Measurements from ENCODE around the gene ADGRG6. TPM values are rescaled to one million over a fixed set of nuclear protein-coding genes. Genes with fewer than 3 reads are reported as not detected.

ADGRG6 gene
- total RNA-seq, 2 donors from 2014 or later: 7.5 to 38.6 TPM

DNA sequence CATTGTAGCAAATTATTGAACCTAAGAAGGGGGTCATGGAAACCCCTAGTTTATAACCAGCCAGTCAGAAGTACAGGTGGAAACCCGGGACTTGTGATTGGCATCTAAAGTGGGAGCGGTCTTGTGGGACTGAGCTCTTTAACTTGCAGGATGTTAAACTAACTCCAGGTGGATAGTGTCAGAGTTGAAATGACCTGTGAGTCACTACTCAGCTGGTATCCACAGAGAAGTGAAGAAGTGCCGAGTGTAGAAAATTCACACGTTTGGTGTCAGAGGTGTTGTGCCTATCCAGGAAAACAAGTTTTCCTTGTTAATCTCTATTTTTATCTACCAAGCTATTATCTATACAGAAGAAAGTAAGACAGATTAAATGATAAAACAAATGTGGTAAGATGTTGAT lies 179.7 kb downstream of the ADGRG6 start:
- 45 to 51% methylated on average over 4 of the region's 4 CpGs for WGBS, 2 donors
- intact Hi-C loops (cut with DNase I): no loop called here

DNA sequence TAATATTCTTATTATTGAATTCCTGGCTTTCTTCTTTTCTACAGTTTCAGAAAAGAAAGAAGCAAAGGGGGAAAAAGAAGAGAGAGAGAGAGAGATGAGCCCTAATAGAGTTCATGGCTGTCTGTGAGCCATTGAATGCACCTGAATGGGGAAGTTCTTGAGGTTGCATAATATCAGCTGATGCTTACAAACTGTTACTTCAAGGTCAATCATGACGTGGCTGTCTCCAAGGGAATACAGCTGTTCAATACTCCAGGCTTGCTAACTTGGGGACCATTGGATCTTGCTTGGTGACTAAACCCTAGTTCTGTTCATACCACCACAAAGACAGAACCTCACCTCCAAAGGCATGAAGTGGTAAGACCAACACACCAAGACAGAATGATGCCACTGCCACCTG lies 180.4 kb downstream of the ADGRG6 start:
- H3K27me3 ChIP-seq: no peaks in the 10 kb centered on the region
- DNase-seq (peak in 1 of 4 donors; percentile 14), ATAC-seq (no peak)
- H3K36me3 ChIP-seq (replicated peaks in 1 of 2; ENCODE audit: insufficient read depth in 1 of 2, low read depth in 2 of 2): no peaks in the 10 kb centered on the region
- no peak overlapping the region for H3K4me3 ChIP-seq
- H3K4me1 ChIP-seq: no peaks in the 10 kb centered on the region
- no peaks in the 10 kb centered on the region for H3K9me3 ChIP-seq
- H3K27ac ChIP-seq: no peak overlapping the region
- WGBS, 2 donors: 11 to 17% methylated on average over 1 of the region's 1 CpG
- TF ChIP-seq, protein P1, sequence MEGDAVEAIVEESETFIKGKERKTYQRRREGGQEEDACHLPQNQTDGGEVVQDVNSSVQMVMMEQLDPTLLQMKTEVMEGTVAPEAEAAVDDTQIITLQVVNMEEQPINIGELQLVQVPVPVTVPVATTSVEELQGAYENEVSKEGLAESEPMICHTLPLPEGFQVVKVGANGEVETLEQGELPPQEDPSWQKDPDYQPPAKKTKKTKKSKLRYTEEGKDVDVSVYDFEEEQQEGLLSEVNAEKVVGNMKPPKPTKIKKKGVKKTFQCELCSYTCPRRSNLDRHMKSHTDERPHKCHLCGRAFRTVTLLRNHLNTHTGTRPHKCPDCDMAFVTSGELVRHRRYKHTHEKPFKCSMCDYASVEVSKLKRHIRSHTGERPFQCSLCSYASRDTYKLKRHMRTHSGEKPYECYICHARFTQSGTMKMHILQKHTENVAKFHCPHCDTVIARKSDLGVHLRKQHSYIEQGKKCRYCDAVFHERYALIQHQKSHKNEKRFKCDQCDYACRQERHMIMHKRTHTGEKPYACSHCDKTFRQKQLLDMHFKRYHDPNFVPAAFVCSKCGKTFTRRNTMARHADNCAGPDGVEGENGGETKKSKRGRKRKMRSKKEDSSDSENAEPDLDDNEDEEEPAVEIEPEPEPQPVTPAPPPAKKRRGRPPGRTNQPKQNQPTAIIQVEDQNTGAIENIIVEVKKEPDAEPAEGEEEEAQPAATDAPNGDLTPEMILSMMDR (IDR thresholded peaks at IDR 0.05): no peak
- no peak for TF ChIP-seq POLR2A (IDR thresholded peaks at IDR 0.05)
- intact Hi-C loops (cut with DNase I): no loop called here

More for the DNA sequence above, 179.7 kb downstream of the ADGRG6 start:
- Histone ChIP-seq H3K27ac (no peak overlapping the region), H3K4me1 (no peaks in the 10 kb centered on the region), H3K27me3 (no peaks in the 10 kb centered on the region), H3K4me3 (no peak overlapping the region), H3K36me3 (replicated peaks in 1 of 2; ENCODE audit: insufficient read depth in 1 of 2, low read depth in 2 of 2) (no peaks in the 10 kb centered on the region), H3K9me3 (no peaks in the 10 kb centered on the region)
- TF ChIP-seq, protein P1 (IDR thresholded peaks at IDR 0.05): no peak
- TF ChIP-seq POLR2A (IDR thresholded peaks at IDR 0.05): no peak
- ATAC-seq (no peak), DNase-seq (no peak)

DNA sequence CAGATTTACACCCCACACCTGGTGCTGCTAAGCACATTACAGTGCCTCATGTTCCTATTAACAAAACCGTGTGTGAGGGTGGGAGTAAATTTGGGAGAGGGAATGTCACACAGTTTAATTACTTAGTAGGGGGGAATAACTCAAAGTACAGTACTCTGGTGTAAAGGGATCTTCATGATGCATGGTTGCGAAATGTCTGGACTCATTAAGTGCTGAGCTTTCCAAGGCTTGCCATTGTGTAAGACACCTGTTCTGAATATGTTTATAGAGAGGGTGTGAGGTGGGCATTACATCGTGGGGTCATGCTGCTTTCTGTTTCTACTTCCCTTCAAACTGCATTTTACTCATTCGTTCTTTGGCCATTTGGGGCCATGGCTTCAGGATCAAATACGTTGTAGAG lies 181.2 kb downstream of the ADGRG6 start:
- Histone ChIP-seq H3K9me3 (no peaks in the 10 kb centered on the region), H3K27me3 (no peaks in the 10 kb centered on the region), H3K4me3 (no peak overlapping the region), H3K36me3 (replicated peaks in 1 of 2; ENCODE audit: insufficient read depth in 1 of 2, low read depth in 2 of 2) (no peaks in the 10 kb centered on the region), H3K4me1 (no peaks in the 10 kb centered on the region), H3K27ac (no peak overlapping the region)
- no peak for ATAC-seq
- intact Hi-C loops (cut with DNase I): no loop called here
- DNase-seq: no peak
- WGBS, 2 donors: 59 to 63% methylated on average over 5 of the region's 5 CpGs
- TF ChIP-seq, protein P1 (IDR thresholded peaks at IDR 0.05): no peak
- TF ChIP-seq POLR2A (IDR thresholded peaks at IDR 0.05): no peak

DNA sequence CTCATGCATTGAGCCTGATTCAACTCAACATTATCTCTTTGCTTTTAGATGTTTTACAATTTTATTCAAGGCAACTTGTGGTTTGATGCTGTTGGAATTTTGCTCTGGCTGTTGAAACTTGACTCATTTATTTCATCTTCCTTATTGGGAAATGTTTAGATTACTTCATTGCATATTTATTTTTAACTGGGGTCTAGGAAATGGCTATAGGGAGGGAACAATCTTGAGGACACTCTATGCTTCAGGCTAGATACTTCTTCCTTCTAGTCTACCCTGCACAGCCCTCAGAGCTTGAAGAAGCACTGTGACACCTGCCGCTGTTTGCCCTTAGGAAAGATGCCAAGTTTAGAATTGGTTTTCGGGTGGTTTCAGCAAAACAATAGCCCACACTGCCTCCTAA lies 183.4 kb downstream of the ADGRG6 start:
- Histone ChIP-seq H3K4me1 (no peaks in the 10 kb centered on the region), H3K9me3 (no peaks in the 10 kb centered on the region), H3K4me3 (no peak overlapping the region), H3K27me3 (no peaks in the 10 kb centered on the region), H3K36me3 (replicated peaks in 1 of 2; ENCODE audit: insufficient read depth in 1 of 2, low read depth in 2 of 2) (no peaks in the 10 kb centered on the region), H3K27ac (no peak overlapping the region)
- 60 to 83% methylated on average over 2 of the region's 2 CpGs for WGBS, 2 donors
- ATAC-seq: no peak
- intact Hi-C loops (cut with DNase I): no loop called here
- DNase-seq: no peak
- TF ChIP-seq, protein P1 (IDR thresholded peaks at IDR 0.05): no peak
- no peak for TF ChIP-seq POLR2A (IDR thresholded peaks at IDR 0.05)

DNA sequence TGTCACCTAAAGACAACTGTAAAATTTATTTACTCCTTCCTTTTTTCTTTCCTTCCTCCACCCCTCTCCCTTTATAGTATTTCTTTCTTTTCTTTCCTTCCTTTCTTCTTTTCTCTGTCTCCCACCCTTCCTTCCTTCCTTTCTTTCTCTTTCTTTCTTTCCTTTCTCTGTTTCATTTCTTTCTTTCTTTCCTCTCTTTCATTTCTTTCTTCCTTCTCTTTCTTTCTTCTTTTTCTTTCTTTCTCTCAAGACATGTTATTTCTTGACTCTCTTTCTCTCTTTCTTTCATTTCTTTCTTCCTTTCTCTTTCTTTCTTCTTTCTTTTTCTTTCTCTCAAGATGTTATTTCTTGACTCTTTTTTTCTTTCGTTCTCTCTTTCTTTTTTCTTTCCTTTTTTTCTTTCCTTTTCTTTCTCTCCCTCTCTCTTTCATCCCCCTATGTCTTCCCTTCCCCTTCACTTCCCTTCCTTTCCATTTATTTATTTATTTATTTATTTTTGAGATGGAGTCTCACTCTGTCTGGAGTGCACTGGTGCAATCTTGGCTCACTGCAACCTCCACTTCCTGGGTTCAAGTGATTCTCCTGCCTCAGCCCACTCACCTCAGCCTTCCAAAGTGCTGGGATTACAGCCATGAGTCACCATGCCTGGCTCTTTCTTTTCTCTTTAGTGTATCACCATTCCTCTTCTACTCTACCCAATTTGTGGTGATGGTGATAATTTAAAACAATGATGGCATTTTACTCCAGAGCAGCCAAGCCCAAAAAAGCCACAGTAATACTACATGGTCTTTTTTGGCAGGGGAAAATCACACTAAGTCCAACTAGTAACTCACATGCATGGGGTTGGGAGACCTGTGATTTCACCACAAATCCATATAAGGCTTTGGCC lies 188.2 kb downstream of the ADGRG6 start:
- Histone ChIP-seq H3K27ac (no peak overlapping the region), H3K27me3 (no peaks in the 10 kb centered on the region), H3K4me1 (no peaks in the 10 kb centered on the region), H3K9me3 (no peaks in the 10 kb centered on the region), H3K4me3 (no peak overlapping the region), H3K36me3 (replicated peaks in 1 of 2; ENCODE audit: insufficient read depth in 1 of 2, low read depth in 2 of 2) (no peaks in the 10 kb centered on the region)
- ATAC-seq: no peak
- intact Hi-C loops (cut with DNase I): no loop called here
- WGBS, 2 donors: 74 to 77% methylated on average over 1 of the region's 1 CpG
- TF ChIP-seq, protein P1 (IDR thresholded peaks at IDR 0.05): no peak
- TF ChIP-seq POLR2A (IDR thresholded peaks at IDR 0.05): no peak
- no peak for DNase-seq

All from body of pancreas (tissue), 4 donors.